GM18505 (cell line): ENCODE measurements around the gene LPCAT3.
"Not testable (repeated sequence)": the region's sequence is repeated elsewhere in the genome, so short reads cannot be mapped to it uniquely, and the experiment has no call there.

Experiments used
- ATAC-seq: cut with Tn5 transposase; IDR thresholded peaks from one replicate; pipeline ENCODE4 v1.9.1; 2021; ENCODE audit not compliant: unreplicated experiment
- POLR2A ChIP-seq: IDR thresholded peaks from 4 replicates; pipeline ENCODE4 v1.6.1; 2011; ENCODE audit warnings: borderline replicate concordance; ENCODE audit not compliant: insufficient read depth, insufficient read length; ENCODE audit errors: extremely low read depth

LPCAT3 gene

DNA sequence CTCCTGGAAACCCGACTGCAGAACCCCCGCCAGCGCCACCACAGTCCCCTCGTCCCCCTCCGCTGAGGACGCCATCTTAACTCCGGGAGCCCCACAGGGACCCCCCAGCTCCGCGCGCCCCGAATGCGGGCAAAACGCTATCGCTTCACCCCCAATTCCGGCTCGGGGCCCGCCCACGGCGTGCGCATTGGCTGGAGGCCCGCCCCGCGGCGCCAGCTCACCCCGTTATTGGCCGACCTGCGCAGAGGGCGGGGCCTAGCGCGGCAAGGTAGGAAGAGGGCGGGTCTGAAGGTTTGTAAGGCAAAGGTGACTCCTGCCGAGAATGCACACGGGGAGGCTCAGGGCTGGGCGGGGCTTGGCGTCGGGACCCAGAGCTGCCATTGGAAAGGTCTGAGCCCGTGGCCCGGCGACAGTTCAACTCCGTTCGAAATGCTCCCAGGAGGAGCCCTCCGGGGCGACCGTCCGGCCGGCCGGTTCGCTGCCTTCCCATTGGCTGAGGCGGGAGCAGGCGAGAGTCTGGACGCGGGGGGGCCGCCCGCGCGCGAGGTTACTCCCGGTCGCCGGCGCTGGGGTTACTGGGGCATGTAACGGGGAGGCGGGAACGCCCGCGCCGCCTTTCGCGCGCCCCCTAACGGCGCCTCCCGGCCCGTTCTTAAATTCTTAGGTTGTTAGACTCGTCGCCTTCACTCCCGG is at the start of gene LPCAT3:
Gene LPCAT3, minus strand, starts transcription at position 127 of the 693 bp plus-strand sequence. Its CDS starts 52 bp downstream, at position 75.
- peak; percentile 87 for TF ChIP-seq POLR2A
- peak; percentile 88 for ATAC-seq

GRCh38 chr12:7067096-7067495 is 48.8 kb upstream of the LPCAT3 start:
- no peak for TF ChIP-seq POLR2A
- no peak for ATAC-seq

DNA sequence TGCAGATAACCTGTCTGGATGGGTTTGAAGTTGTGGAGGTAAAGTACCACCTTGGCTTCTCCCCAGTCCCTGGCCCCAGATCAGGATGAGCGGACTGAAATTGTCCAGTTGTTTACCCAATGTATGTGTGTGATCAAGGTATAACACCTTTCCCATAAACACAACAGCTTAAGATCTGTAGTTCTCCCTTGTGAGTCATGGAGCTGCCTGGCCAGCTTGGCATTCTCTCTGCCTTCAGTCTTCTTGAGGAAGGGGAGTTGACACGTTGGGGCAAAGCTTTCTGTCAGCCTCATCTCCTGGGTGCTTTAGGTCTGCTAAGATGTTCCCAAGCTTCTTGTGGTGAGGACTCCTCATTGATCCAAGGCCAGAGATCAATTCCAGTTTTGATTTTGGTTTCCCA is 48.3 kb upstream of the LPCAT3 start:
- no peak for ATAC-seq
- TF ChIP-seq POLR2A: no peak

GRCh38 chr12:7065073-7065623 is 46.9 kb upstream of the LPCAT3 start:
- no peak for TF ChIP-seq POLR2A
- ATAC-seq: no peak

- ATAC-seq: no peak
- no peak for TF ChIP-seq POLR2A
Observed at GRCh38 chr12:7064516-7064915, 46.2 kb upstream of the LPCAT3 start.

DNA sequence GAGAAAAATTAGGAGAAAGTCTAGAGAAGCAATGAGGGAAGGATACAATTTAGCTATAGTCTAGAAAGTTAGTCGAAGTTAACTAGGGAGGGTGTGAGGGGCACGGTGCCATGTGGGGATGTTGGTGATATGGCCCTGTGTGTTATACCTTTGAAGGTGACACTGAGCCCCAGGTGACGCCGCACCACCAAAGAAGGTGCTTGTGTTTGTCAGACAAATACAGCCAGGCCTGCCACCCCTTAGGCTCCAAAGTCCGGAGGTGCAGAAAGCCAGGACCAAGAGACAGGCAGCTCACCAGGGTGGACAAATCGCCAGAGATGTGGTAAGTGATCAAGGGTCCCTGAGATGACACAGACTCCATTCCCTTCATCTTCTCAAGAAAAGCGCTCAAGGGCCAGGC is 43.3 kb upstream of the LPCAT3 start:
- no peak for ATAC-seq
- TF ChIP-seq POLR2A: no peak

- ATAC-seq: no peak
Observed at GRCh38 chr12:7061138-7061537, 42.9 kb upstream of the LPCAT3 start.

DNA sequence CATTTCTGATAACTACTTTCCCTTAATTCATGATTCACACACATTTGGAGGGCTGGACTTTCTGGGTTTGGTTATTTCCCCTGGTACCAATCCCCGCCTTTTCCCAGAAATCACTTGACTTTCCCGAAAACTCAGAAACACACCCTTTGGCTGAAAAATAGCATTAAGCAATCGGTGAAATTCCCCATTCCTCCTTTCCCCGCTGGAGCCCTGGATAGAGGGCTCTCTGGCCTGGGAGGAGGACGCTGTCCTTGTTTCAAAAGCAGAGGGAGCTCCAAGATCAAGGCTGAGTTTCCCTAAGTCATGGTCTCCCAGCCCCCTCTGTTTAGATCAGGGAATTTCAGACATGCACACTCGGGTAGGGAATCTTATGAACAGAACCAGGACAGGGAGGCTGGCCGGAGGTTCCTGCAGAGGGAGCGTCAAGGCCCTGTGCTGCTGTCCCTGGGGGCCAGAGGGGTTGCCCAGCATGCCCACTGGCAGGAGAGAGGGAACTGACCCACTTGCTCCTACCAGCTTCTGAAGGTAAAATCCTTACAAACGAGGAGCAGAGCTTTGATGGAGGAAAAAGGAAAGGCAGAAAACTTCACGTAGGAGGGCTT is 42.2 kb upstream of the LPCAT3 start, which contains the start of gene C1S:
Gene C1S, plus strand, starts transcription at position 366 of the 602 bp plus-strand sequence. CDS start 1,195 bp downstream, outside the sequence.
- no peak for TF ChIP-seq POLR2A
- ATAC-seq: no peak

More at GRCh38 chr12:7061138-7061537, 42.9 kb upstream of the LPCAT3 start:
- no peak for TF ChIP-seq POLR2A

GRCh38 chr12:7059780-7060179 is 41.5 kb upstream of the LPCAT3 start:
- TF ChIP-seq POLR2A: no peak

GRCh38 chr12:7058850-7059395 is 40.6 kb upstream of the LPCAT3 start:
- TF ChIP-seq POLR2A: no peak
- no peak for ATAC-seq

More at GRCh38 chr12:7059780-7060179, 41.5 kb upstream of the LPCAT3 start:
- ATAC-seq: no peak

DNA sequence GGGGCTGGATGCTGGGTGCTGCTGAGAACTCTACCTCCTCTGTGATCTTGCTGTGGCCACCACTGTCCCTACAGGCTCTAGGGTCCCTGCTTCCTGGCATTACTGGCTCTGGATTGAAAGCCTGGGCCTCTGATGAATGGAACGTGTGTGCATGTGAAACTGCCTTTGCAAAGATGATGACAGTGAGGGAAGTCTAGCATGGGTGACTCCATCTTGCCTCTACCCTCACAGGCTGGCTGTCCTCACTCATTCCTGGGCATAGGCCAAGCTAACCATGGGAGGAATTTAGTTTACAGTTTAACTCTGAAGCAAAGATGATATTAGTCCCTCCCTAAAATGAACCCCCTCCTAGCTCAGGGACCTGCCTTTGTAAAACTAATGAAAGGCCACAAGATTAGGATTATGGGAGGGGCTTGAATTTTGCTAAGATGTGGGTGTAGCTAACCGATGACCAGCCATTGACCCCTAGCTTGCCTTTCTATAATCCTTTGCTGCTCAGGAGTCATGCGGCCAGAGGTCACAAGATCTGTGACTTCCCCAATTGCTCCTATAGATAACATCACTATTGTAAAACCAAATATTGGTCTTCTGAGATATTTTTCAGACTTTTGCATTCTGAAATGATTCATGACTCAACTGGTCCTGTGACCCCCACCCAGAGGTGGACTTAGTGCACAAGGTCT is 40.0 kb upstream of the LPCAT3 start:
- TF ChIP-seq POLR2A: no peak
- ATAC-seq: no peak

DNA sequence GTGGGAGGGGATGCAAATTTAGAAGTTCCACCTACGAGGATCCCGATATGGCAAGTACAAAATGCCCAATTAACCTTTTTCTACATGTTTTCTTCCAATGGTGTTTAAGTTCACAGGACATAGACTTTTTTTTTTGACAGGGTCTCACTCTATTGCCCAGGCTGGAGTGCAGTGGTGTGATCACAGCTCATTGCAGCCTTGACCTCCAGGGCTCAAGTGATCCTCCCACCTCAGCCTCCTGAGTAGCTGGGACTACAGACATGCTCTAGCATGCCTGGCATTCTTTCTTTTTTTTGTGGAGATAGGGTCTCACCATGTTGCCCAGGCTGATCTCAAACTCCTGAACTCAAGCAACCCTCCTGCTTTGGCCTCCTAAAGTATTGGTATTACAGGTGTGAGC is 37.5 kb upstream of the LPCAT3 start:
- not testable (repeated sequence) for ATAC-seq

DNA sequence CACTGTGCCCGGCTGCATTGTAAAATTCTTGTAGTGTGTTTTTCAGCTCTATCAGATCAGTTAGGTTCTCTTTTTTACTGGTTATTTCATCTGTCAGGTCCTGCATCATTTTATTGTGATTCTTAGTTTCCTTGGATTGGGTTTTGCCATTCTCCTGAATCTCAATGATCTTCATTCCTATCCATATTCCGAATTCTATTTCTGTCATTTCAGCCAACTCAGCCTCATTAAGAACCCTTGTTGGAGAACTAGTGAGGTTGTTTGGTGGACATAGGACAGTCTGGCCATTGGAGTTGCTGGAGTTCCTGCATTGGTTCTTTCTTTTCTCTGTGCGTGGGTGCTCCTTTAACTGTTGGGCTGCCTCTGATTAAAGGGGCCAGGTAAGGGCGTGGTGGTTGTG is 36.6 kb upstream of the LPCAT3 start:
- no peak for ATAC-seq

GRCh38 chr12:7049973-7050372 is 31.7 kb upstream of the LPCAT3 start:
- ATAC-seq: not testable (repeated sequence)

More for the DNA sequence above, 36.6 kb upstream of the LPCAT3 start:
- no peak for TF ChIP-seq POLR2A

DNA sequence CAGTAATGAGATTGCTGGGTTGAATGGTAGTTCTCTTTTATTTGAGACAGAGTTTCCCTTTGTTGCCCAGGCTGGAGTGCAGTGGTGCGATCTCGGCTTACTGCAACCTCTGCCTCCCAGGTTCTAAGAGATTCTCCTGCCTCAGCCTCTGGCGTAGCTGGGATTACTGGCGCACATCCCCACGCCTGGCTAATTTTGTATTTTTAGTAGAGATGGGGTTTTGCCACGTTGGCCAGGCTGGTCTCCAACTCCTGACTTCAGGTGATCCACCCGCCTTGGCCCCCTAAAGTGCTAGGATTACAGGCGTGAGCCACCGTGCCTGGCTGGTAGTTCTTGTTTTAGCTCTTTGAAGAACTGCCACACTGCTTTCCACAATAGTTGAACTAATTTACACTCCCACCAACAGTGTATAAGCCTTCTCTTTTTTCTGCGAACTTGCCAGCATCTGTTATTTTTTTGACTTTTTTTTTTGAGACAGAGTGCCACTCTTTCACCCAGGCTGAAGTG is 31.2 kb upstream of the LPCAT3 start:
- ATAC-seq: not testable (repeated sequence)
